K562 (cell line): ENCODE results near the gene TNIK. TPM values are rescaled to one million over a fixed set of nuclear protein-coding genes. Genes with fewer than 3 reads are reported as not detected.

Experiments
- ATAC-seq: fragments of 200-7000 bp; cut with Tn5 transposase; 3 replicates; pipeline ENCODE4 v1.9.1; 2020; ENCODE audit warnings: moderate library complexity
- BruUV-seq: library from RNA; stranded (reverse); fragments of 400-500 nt; replicated peaks from 2 replicates; lab custom pipeline; 2021; lab: Mats Ljungman, UMichigan
- CTCF ChIA-PET: fragments of 300-600 bp; formaldehyde crosslinking; extraction: SDS; loops from one replicate; lab custom pipeline; 2021; ENCODE audit warnings: low intra/inter-chr PET ratio; lab: Yijun Ruan, JAX
- POLR2A ChIA-PET: fragments of 300-600, 350-650 bp; sonication (Branson Sonifier 250); formaldehyde crosslinking; extraction: SDS; loops from one replicate; lab custom pipeline; 2021; ENCODE audit warnings: antibody characterized with exemption, inconsistent platforms; lab: Yijun Ruan, JAX
- DNase-seq, 4 experiments: peaks; one replicate each; pipeline versions ENCODE4 v3.0.0 to v3.0.0-alpha.2; 2011 to 2018; ENCODE audit warnings: low spot score in 3 of 4, mixed read lengths in 3 of 4; ENCODE audit errors: extremely low read depth in 1 of 4
- FAIRE-seq: peaks from 2 replicates; lab custom pipeline; 2011; peaks lifted over from hg19 to GRCh38; lab: Jason Lieb, UNC
- H2AFZ ChIP-seq: 2 replicates; pipeline ENCODE4 v1.6.0; 2011; ENCODE audit warnings: low read depth, low read length, control low read depth, inconsistent platforms
- H3K27ac ChIP-seq: fragments of 200-600 bp; 3 replicates; pipeline ENCODE4 v1.8.0; 2011; ENCODE audit warnings: low read depth, mild to moderate bottlenecking, control low read depth, inconsistent platforms, low read length, moderate library complexity, mixed read lengths; ENCODE audit errors: extremely low read depth
- H3K27me3 ChIP-seq, 2 experiments: fragments of 300-600 bp in 1 of 2; 2 replicates in 1 of 2; 3 replicates in 1 of 2; pipeline versions ENCODE4 v1.6.0 to v1.8.0; 2011; ENCODE audit warnings: inconsistent platforms in 2 of 2, low read length in 2 of 2, mild to moderate bottlenecking in 1 of 2, mixed read lengths in 1 of 2, moderate library complexity in 1 of 2; ENCODE audit not compliant: control insufficient read depth in 2 of 2, insufficient read depth in 2 of 2
- H3K36me3 ChIP-seq: fragments of 300-600 bp; 3 replicates; pipeline ENCODE4 v1.8.0; 2011; ENCODE audit warnings: mild to moderate bottlenecking, low read length, inconsistent platforms; ENCODE audit not compliant: control insufficient read depth, insufficient read depth
- H3K4me1 ChIP-seq, 2 experiments: fragments of 200-600 bp in 1 of 2; replicated peaks in 1 of 2; 2 replicates in 1 of 2; 3 replicates in 1 of 2; pipeline versions ENCODE4 v1.5.1 to v1.8.0; 2011; ENCODE audit warnings: inconsistent platforms in 2 of 2, low read length in 2 of 2, mild to moderate bottlenecking in 1 of 2, mixed read lengths in 1 of 2, moderate library complexity in 1 of 2; ENCODE audit not compliant: control insufficient read depth in 2 of 2, insufficient read depth in 2 of 2
- H3K4me2 ChIP-seq: 2 replicates; pipeline ENCODE4 v1.6.1; 2011; ENCODE audit warnings: low read length, control low read depth, inconsistent platforms, mixed read lengths; ENCODE audit not compliant: insufficient read depth
- H3K4me3 ChIP-seq: fragments of 200-600 bp; sonication (generic), shearing (Covaris generic); 2 replicates; pipeline ENCODE4 v1.5.1; 2016; ENCODE audit warnings: control low read depth, inconsistent platforms
- H3K79me2 ChIP-seq: fragments of 200-600 bp; 3 replicates; pipeline ENCODE4 v1.8.0; 2011; ENCODE audit warnings: low read length, inconsistent platforms; ENCODE audit not compliant: control insufficient read depth, insufficient read depth
- H3K9ac ChIP-seq, 2 experiments: 2 replicates each; pipeline versions ENCODE4 v1.6.0 to v1.6.1; 2011; ENCODE audit warnings: low read depth in 2 of 2, low read length in 2 of 2, control low read depth in 1 of 2, inconsistent platforms in 1 of 2, mild to moderate bottlenecking in 1 of 2, mixed read lengths in 1 of 2; ENCODE audit not compliant: insufficient read depth in 1 of 2
- H3K9me1 ChIP-seq: one replicate; pipeline ENCODE4 v1.6.0; 2011; ENCODE audit warnings: inconsistent platforms, mild to moderate bottlenecking, low read length, moderate library complexity; ENCODE audit not compliant: control insufficient read depth, insufficient read depth
- H3K9me3 ChIP-seq: replicated peaks from 2 replicates; pipeline ENCODE4 v1.5.1; 2011; ENCODE audit warnings: low read depth, low read length, inconsistent platforms; ENCODE audit not compliant: control insufficient read depth, insufficient read depth
- H4K20me1 ChIP-seq: replicated peaks from 2 replicates; pipeline ENCODE4 v1.6.1; 2011; ENCODE audit warnings: low read length, inconsistent platforms, mixed read lengths; ENCODE audit not compliant: control insufficient read depth, insufficient read depth
- GTF3C2 ChIP-seq: IDR thresholded peaks from 3 replicates; pipeline ENCODE4 v1.6.1; 2011; ENCODE audit warnings: borderline replicate concordance, mild to moderate bottlenecking, moderate library complexity; ENCODE audit not compliant: insufficient read length; ENCODE audit errors: extremely low read depth
- HDAC6 ChIP-seq: IDR thresholded peaks from 2 replicates; pipeline ENCODE4 v1.6.1; 2012; ENCODE audit warnings: low read depth, mild to moderate bottlenecking, control low read depth, inconsistent platforms, low read length, moderate library complexity
- KLF1 ChIP-seq: fragments of 450-650 bp; IDR thresholded peaks from 2 replicates; pipeline ENCODE4 v1.6.1; 2016; ENCODE audit warnings: missing genetic modification characterization, missing compliant biosample characterization
- NFRKB ChIP-seq: fragments of 450-650 bp; IDR thresholded peaks from 2 replicates; pipeline ENCODE4 v1.6.1; 2016; ENCODE audit warnings: low read depth
- RFX1 ChIP-seq: fragments of 450-650 bp; IDR thresholded peaks from 2 replicates; pipeline ENCODE4 v1.6.1; 2016; ENCODE audit warnings: mild to moderate bottlenecking, moderate library complexity
- WGBS: fragments of 100-300 bp; shearing (Covaris generic); methylation state at CpG from one replicate; pipeline ENCODE4 v1.1.6; 2016; ENCODE audit warnings: low coverage, mixed read lengths; ENCODE audit not compliant: insufficient coverage; ENCODE audit errors: missing lambda C conversion rate; 5-methylcytosine and 5-hydroxymethylcytosine counted together
- in situ Hi-C: fragments of 300-500 bp; cut with MboI; formaldehyde crosslinking; loops from 4 replicates; pipeline ENCODE4 v1.15.0; 2018; ENCODE audit warnings: inconsistent platforms, mixed read lengths
- intact Hi-C: fragments of 100-400 bp; cut with micrococcal nuclease; formaldehyde crosslinking; loops from 2 replicates; pipeline ENCODE4 v1.14.2; 2022
- polyA plus RNA-seq, 8 experiments: library from polyadenylated mRNA; depleted of rRNA in 4 of 8; stranded (reverse) in 5 of 8; unstranded in 3 of 8; fragments of >200 nt; fragmentation: Nextera tagmentation in 2 of 8; fragmentation: Illumina TruSeq in 1 of 8; extraction: Ambion mirVana in 2 of 8; extraction: Trizol in 1 of 8; gene quantifications; 2 replicates each; pipeline versions ENCODE4 v1.2.1 to v1.2.3, GENCODE V29; 2011 to 2014; ENCODE audit warnings: inconsistent platforms in 1 of 8, missing spikeins in 1 of 8
- total RNA-seq, 7 experiments: library from RNA; depleted of rRNA in 6 of 7; stranded (reverse); fragments of >200 nt in 6 of 7; fragmentation: Illumina TruSeq in 2 of 7; extraction: Trizol in 2 of 7; gene quantifications; 2 replicates each; pipeline versions ENCODE4 v1.2.1 to v1.2.3, GENCODE V29; 2011 to 2021; ENCODE audit warnings: low replicate concordance in 1 of 7
- TF ChIP-seq, protein P1 (sequence below): fragments of 450-650 bp; IDR thresholded peaks from 2 replicates; pipeline ENCODE4 v1.6.1; 2016; ENCODE audit warnings: low read depth, mild to moderate bottlenecking, moderate library complexity

TNIK gene
- total and polyA plus RNA-seq, 9 of the 15 experiments (the other 6 are each of a cell fraction or from before 2014, with no cell fraction given): 6.6 to 39.0 (median 24.7) TPM

GRCh38 chr3:171261487-171261886 lies 198.7 kb downstream of the TNIK start (continued):
- TF ChIP-seq HDAC6 (no peak), KLF1 (tag) (no peak), GTF3C2 (no peak), NFRKB (no peak)

DNA sequence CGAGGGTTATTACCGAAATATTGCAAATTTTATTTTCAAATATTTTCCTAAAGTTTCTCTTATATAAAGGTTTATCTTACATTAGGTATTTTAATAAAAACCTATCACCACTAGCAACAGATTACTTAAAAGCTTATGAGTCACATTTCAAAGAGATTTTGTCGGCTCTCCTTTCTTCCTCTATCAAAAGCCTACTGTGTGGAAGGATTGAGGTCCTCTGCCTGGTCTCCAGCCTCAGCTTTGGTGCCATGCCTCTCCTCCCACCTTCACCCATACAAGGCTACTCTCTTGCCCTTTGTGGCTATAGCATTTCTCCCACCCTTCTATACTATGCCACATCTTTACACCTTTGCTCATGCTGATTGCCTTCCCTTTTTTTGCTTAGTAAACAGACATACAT lies 199.3 kb downstream of the TNIK start:
- no peak overlapping the region for H3K27ac ChIP-seq
- no peaks in the 10 kb centered on the region for H3K36me3 ChIP-seq
- H3K9me1 ChIP-seq: no peaks in the 10 kb centered on the region
- WGBS: 46% methylated on average over 3 of the region's 3 CpGs
- 0 out of 2 replicates have a peak, but pooled peaks cover 5% of the 10 kb centered on the region for H4K20me1 ChIP-seq
- FAIRE-seq (no peak), DNase-seq (no peak), ATAC-seq (no peak)
- BruUV-seq: no TSS peak
- no peak overlapping the region for H2AFZ ChIP-seq
- peak; percentile 11; the same call in 1 of the 2 replicates for TF ChIP-seq RFX1
- TF ChIP-seq, protein P1, sequence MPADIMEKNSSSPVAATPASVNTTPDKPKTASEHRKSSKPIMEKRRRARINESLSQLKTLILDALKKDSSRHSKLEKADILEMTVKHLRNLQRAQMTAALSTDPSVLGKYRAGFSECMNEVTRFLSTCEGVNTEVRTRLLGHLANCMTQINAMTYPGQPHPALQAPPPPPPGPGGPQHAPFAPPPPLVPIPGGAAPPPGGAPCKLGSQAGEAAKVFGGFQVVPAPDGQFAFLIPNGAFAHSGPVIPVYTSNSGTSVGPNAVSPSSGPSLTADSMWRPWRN: no peak
- POLR2A ChIA-PET: interaction anchor here (0.6 to 1.2 kb wide), 2 partner anchors 8 to 119 kb away, joined by 3 read pairs; no protein-coding TSS in a partner anchor
- no peak overlapping the region for H3K4me2 ChIP-seq
- CTCF ChIA-PET: no interaction called here
- in situ Hi-C loops (no loop called here), intact Hi-C loops (no loop called here)
- H3K79me2 ChIP-seq: 0 out of 3 replicates have a peak, but pooled peaks cover 2% of the 10 kb centered on the region
- no peaks in the 10 kb centered on the region for H3K27me3 ChIP-seq
- no peak overlapping the region for H3K9ac ChIP-seq
- no peaks in the 10 kb centered on the region for H3K9me3 ChIP-seq
- H3K4me3 ChIP-seq: no peak overlapping the region
- H3K4me1 ChIP-seq: no peaks in the 10 kb centered on the region; a peak in 2 of 5 replicates
